Gastroesophageal sphincter (tissue), 3 donors: Measurements from ENCODE around the gene CIAO1.

ENCODE experiments used
- EP300 ChIP-seq: sonication (generic); formaldehyde crosslinking; IDR thresholded peaks from one replicate; pipeline ENCODE4 v1.6.1; 2017; ENCODE audit warnings: antibody characterized with exemption, mild to moderate bottlenecking
- POLR2AphosphoS5 ChIP-seq: sonication (generic); formaldehyde crosslinking; IDR thresholded peaks from one replicate; pipeline ENCODE4 v1.6.1; 2017; ENCODE audit warnings: antibody characterized with exemption
- TF ChIP-seq, protein P1 (sequence below), 4 experiments: fragments of 200-600 bp in 2 of 4; fragments of 450-650 bp in 2 of 4; sonication (generic) in 1 of 4; IDR thresholded peaks; one replicate each; pipeline ENCODE4 v1.5.1; 2017 to 2019; ENCODE audit warnings: antibody characterized with exemption in 4 of 4, mild to moderate bottlenecking in 2 of 4, moderate library complexity in 2 of 4

DNA sequence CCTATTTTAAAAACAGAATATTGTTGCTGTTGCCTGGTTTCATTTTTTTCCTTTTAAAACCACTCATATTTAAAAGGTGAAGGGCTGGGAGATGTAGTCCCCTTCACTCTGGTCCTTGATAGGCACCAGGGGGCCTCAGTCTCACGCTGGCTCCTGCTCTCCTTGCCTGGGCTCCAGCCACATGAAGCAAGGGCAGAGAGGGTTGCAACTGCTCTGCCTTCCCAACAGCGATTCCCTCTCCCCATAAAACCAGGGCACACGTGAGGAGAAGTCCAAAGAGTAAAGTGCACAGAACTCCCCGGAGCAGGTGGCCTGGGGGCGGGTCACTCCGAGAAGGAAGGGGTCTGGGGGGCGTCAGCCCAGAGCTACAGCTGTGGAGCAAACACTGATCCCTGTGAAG lies 13.0 kb upstream of the CIAO1 start:
- TF ChIP-seq, protein P1, sequence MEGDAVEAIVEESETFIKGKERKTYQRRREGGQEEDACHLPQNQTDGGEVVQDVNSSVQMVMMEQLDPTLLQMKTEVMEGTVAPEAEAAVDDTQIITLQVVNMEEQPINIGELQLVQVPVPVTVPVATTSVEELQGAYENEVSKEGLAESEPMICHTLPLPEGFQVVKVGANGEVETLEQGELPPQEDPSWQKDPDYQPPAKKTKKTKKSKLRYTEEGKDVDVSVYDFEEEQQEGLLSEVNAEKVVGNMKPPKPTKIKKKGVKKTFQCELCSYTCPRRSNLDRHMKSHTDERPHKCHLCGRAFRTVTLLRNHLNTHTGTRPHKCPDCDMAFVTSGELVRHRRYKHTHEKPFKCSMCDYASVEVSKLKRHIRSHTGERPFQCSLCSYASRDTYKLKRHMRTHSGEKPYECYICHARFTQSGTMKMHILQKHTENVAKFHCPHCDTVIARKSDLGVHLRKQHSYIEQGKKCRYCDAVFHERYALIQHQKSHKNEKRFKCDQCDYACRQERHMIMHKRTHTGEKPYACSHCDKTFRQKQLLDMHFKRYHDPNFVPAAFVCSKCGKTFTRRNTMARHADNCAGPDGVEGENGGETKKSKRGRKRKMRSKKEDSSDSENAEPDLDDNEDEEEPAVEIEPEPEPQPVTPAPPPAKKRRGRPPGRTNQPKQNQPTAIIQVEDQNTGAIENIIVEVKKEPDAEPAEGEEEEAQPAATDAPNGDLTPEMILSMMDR (IDR thresholded peaks at IDR 0.05) = no peak
- no peak for TF ChIP-seq EP300
- TF ChIP-seq POLR2AphosphoS5 = no peak
